GM10248 (cell line): ENCODE data around the gene PXN.

ENCODE experiments used
- CTCF ChIA-PET: fragments of 300-600 bp; sonication (Branson Sonifier 250); formaldehyde crosslinking; extraction: SDS; loops from one replicate; lab custom pipeline; 2021; ENCODE audit warnings: antibody characterized with exemption; lab: Yijun Ruan, JAX
- POLR2A ChIA-PET: fragments of 350-650 bp; sonication (Branson Sonifier 250); formaldehyde crosslinking; extraction: SDS; loops from one replicate; lab custom pipeline; 2020; ENCODE audit warnings: antibody characterized with exemption; lab: Yijun Ruan, JAX
- DNase-seq: peaks from one replicate; pipeline ENCODE4 v3.0.0; 2012; ENCODE audit errors: extremely low spot score
- CTCF ChIP-seq: IDR thresholded peaks from 2 replicates; pipeline ENCODE4 v1.5.1; 2012; ENCODE audit warnings: mild to moderate bottlenecking, low read depth; ENCODE audit errors: extremely low read depth, missing control alignments, control extremely low read depth

Gene PXN

GRCh38 chr12:120264086-120264903 is 1.2 kb downstream of the PXN start:
- POLR2A ChIA-PET, result interaction anchor here (1.4 to 3.0 kb wide), 5 partner anchors 27 to 63 kb away, joined by 4 to 29 read pairs (median 19); partner anchors contain the start of genes RNU4-1, RNU4-2 and RPLP0
- TF ChIP-seq CTCF, result no peak

GRCh38 chr12:120263748-120264085 is 1.8 kb downstream of the PXN start:
- CTCF ChIA-PET, result interaction anchor here (1.2 to 13.4 kb wide), 4 partner anchors 14 to 38 kb away, joined by 3 to 375 read pairs (median 74); partner anchors contain the start of gene SIRT4
- DNase-seq, result no peak
- POLR2A ChIA-PET, result interaction anchor here (1.4 to 3.0 kb wide), 3 partner anchors 28 to 63 kb away, joined by 4 to 19 read pairs (median 4); partner anchors contain the start of genes RNU4-1, RNU4-2 and RPLP0
- no peak for TF ChIP-seq CTCF

More at GRCh38 chr12:120264086-120264903, 1.2 kb downstream of the PXN start:
- CTCF ChIA-PET, result interaction anchor here (1.2 to 13.4 kb wide), 10 partner anchors 10 to 172 kb away, joined by 3 to 375 read pairs (median 23); partner anchors contain the start of genes RPLP0 and SIRT4
- no peak for DNase-seq

DNA sequence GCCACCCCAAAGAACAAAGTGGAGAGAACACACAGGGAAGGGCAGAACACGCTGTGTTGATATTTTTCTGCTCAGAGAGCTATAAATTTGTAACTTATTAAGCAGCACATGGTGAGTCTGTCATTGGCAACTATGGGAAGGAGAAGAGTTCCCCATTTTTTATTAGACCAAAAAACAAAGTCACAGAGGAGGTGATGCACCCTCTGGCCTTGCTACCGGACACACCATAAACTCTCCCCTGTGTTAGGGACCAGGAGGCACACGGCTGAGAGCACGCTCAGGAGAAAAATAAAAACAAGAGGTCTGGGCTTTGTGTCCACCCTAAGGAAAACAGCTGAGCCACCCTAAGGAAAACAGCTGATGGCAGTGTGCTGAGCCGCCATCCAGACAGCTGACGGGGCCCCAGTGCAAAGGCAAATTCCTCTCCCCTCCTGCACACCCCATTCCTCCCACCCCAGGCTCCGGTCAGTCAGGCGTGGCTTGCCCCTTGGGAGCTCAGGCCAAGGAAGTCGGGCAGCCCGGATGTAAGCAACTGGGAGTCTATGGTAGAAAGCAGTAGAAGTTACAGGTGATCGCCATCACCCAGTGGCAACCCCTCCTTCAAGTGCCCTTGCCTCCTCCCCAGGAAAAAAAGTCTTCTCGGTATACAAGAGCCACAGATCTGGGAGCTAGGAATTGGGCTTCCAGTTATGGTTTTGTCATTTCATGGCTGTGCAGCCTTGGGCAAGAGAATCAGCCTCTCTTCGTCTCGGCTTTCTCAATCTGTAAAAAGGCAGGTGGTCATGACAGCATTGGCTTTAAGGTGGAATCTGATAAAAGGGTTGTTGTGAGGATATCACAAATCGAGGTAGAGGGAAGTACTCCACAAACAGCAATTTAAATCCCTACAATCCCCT is 2.4 kb downstream of the PXN start:
- ChIA-PET CTCF (interaction anchor here (1.2 to 13.4 kb wide), 5 partner anchors 14 to 39 kb away, joined by 3 to 375 read pairs (median 46); partner anchors contain the start of gene SIRT4), POLR2A (interaction anchor here (1.4 to 3.0 kb wide), 3 partner anchors 29 to 62 kb away, joined by 4 to 19 read pairs (median 4); partner anchors contain the start of genes RNU4-1, RNU4-2 and RPLP0)
- no peak for TF ChIP-seq CTCF
- DNase-seq, result no peak

- ChIA-PET CTCF (interaction anchor here (0.6 to 13.4 kb wide), 6 partner anchors 11 to 40 kb away, joined by 3 to 375 read pairs (median 4); partner anchors contain the start of gene SIRT4), POLR2A (interaction anchor here (1.3 to 3.0 kb wide), 4 partner anchors 30 to 61 kb away, joined by 3 to 19 read pairs (median 6); partner anchors contain the start of genes RNU4-1, RNU4-2 and RPLP0)
- DNase-seq, result no peak
- no peak for TF ChIP-seq CTCF
Observed at GRCh38 chr12:120261951-120262851, 3.3 kb downstream of the PXN start.

- CTCF ChIA-PET, result interaction anchor here (1.4 to 13.4 kb wide), 3 partner anchors 10 to 32 kb away, joined by 3 to 375 read pairs (median 103); no protein-coding TSS in a partner anchor
- POLR2A ChIA-PET, result interaction anchor here (1.2 kb wide), 1 partner anchor 32 kb away, joined by 3 read pairs; the partner anchor contains the start of gene RNU4-1
- no peak for TF ChIP-seq CTCF
- DNase-seq, result no peak
Observed at GRCh38 chr12:120260607-120261006, 4.9 kb downstream of the PXN start.
